ENCODE data around the gene ANKRD11.

The ANKRD11 gene

GRCh38 chr16:89481356-89481955, 8.9 kb downstream of the ANKRD11 start:
- no peak overlapping the region for H3K4me3 ChIP-seq (ENCODE audit: low read depth, low read length)
- TF ChIP-seq CTCF (IDR thresholded peaks at IDR 0.05; ENCODE audit: borderline replicate concordance, insufficient read depth, low read depth, low read length): no peak

GRCh38 chr16:89478576-89479221, 11.7 kb downstream of the ANKRD11 start:
- no peak for TF ChIP-seq CTCF (IDR thresholded peaks at IDR 0.05; ENCODE audit: borderline replicate concordance, insufficient read depth, low read depth, low read length)
- no peak overlapping the region for H3K4me3 ChIP-seq (ENCODE audit: low read depth, low read length)

GRCh38 chr16:89476811-89477261, 13.5 kb downstream of the ANKRD11 start:
- no peak for TF ChIP-seq CTCF (IDR thresholded peaks at IDR 0.05; ENCODE audit: borderline replicate concordance, insufficient read depth, low read depth, low read length)
- H3K4me3 ChIP-seq (ENCODE audit: low read depth, low read length): no peak overlapping the region

GRCh38 chr16:89476379-89476778, 14.0 kb downstream of the ANKRD11 start:
- no peak for TF ChIP-seq CTCF (IDR thresholded peaks at IDR 0.05; ENCODE audit: borderline replicate concordance, insufficient read depth, low read depth, low read length)
- H3K4me3 ChIP-seq (ENCODE audit: low read depth, low read length): no peak overlapping the region

GRCh38 chr16:89475144-89475543, 15.2 kb downstream of the ANKRD11 start:
- TF ChIP-seq CTCF (IDR thresholded peaks at IDR 0.05; ENCODE audit: borderline replicate concordance, insufficient read depth, low read depth, low read length): no peak
- H3K4me3 ChIP-seq (ENCODE audit: low read depth, low read length): no peak overlapping the region

GRCh38 chr16:89473791-89474414, 16.5 kb downstream of the ANKRD11 start:
- TF ChIP-seq CTCF (IDR thresholded peaks at IDR 0.05; ENCODE audit: borderline replicate concordance, insufficient read depth, low read depth, low read length): no peak

More at GRCh38 chr16:89473791-89474414, 16.5 kb downstream of the ANKRD11 start:
- H3K4me3 ChIP-seq (ENCODE audit: low read depth, low read length): no peak overlapping the region
